NCI-H2171 (cell line): ENCODE data around the gene GALNT13.
A peak's percentile ranks its signal among the peaks of the same experiment; 100 is the strongest.
"Not testable (repeated sequence)": the region's sequence is repeated elsewhere in the genome, so short reads cannot be mapped to it uniquely, and the experiment has no call there.

Experiments
- DNase-seq: peaks from one replicate; lab custom pipeline; 2025; lab: John Stamatoyannopoulos, UW

The GALNT13 gene

GRCh38 chr2:154425994-154426393, 554.3 kb downstream of the GALNT13 start:
- peak; percentile 4 for DNase-seq

GRCh38 chr2:154427453-154427852, 555.7 kb downstream of the GALNT13 start:
- no peak for DNase-seq

GRCh38 chr2:154428022-154428421, 556.3 kb downstream of the GALNT13 start:
- DNase-seq, result no peak

- DNase-seq, result no peak
These were observed 561.3 kb downstream of the GALNT13 start for GRCh38 chr2:154433010-154433409.

GRCh38 chr2:154437104-154437503, 565.4 kb downstream of the GALNT13 start:
- no peak for DNase-seq

- DNase-seq, result no peak
These were observed 567.4 kb downstream of the GALNT13 start for GRCh38 chr2:154439156-154439555.

GRCh38 chr2:154443919-154444318, 572.2 kb downstream of the GALNT13 start:
- DNase-seq, result no peak

- DNase-seq, result no peak
These were observed 574.6 kb downstream of the GALNT13 start for GRCh38 chr2:154446324-154446723.

GRCh38 chr2:154447727-154448418, 576.2 kb downstream of the GALNT13 start:
- no peak for DNase-seq

GRCh38 chr2:154449951-154450658, 578.4 kb downstream of the GALNT13 start:
- no peak for DNase-seq

GRCh38 chr2:154452471-154452870, 580.7 kb downstream of the GALNT13 start:
- DNase-seq, result no peak

GRCh38 chr2:154452906-154453493, 581.3 kb downstream of the GALNT13 start:
- DNase-seq, result no peak

GRCh38 chr2:154455166-154455565, 583.4 kb downstream of the GALNT13 start:
- DNase-seq, result no peak

- no peak for DNase-seq
These were observed 584.1 kb downstream of the GALNT13 start for GRCh38 chr2:154455866-154456265.

- no peak for DNase-seq
These were observed 585.6 kb downstream of the GALNT13 start for GRCh38 chr2:154457286-154457685.

GRCh38 chr2:154459286-154459685, 587.6 kb downstream of the GALNT13 start:
- DNase-seq, result no peak

- DNase-seq, result no peak
These were observed 590.9 kb downstream of the GALNT13 start for GRCh38 chr2:154462634-154463033.

GRCh38 chr2:154466226-154466625, 594.5 kb downstream of the GALNT13 start:
- no peak for DNase-seq

GRCh38 chr2:154470376-154470775, 598.7 kb downstream of the GALNT13 start:
- DNase-seq, result no peak

GRCh38 chr2:154471492-154471891, 599.8 kb downstream of the GALNT13 start:
- DNase-seq, result not testable (repeated sequence)

- DNase-seq, result no peak
These were observed 605.6 kb downstream of the GALNT13 start for GRCh38 chr2:154477319-154477718.

GRCh38 chr2:154480521-154480920, 608.8 kb downstream of the GALNT13 start:
- DNase-seq, result no peak

GRCh38 chr2:154481336-154481735, 609.6 kb downstream of the GALNT13 start:
- no peak for DNase-seq
